HG02610 (cell line): ENCODE measurements around the gene ANXA6.

Source experiments
- ATAC-seq: cut with Tn5 transposase; IDR thresholded peaks from one replicate; pipeline ENCODE4 v1.9.1; 2021; ENCODE audit warnings: mild to moderate bottlenecking, moderate library complexity; ENCODE audit not compliant: unreplicated experiment

Gene ANXA6

GRCh38 chr5:151106043-151106442 lies 51.5 kb downstream of the ANXA6 start:
- ATAC-seq: no peak

DNA sequence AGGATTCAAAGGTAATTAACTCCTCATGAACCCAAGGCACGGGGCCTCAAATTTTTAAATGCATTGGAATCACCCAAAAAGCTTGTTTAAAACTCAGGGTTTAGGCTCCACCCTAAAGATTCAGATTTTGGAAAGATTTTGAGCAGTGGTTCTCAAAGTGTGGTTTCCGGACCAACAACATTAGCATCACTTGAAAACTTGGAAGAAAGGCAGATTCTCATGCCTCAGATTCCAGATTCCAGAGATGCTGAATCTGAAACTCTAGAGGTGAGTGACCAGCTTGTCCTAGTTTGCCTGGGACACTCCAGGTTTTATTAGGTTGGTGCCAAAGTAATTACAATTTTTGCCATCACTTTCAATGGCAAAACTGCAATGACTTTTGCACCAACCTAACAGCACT lies 52.0 kb downstream of the ANXA6 start:
- no peak for ATAC-seq

DNA sequence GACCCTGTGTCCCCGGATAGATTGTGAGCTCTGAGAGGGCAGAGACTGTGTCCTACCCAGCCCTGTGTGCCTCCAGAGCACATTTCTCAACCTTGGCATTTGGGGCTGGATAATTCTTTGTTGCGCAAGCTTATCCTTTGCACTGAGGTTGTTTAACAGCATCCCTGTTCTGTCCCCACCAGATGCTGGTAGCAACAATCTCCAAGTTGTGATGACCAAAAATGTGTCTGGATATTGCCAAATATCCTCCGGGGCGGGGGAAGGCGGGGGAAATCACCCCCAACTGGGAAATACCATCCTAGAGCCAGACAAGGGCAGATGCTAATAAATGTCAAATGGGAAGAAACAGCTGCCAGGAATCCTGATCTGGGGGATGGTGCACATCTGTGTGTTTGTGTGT lies 52.8 kb downstream of the ANXA6 start:
- ATAC-seq: no peak

DNA sequence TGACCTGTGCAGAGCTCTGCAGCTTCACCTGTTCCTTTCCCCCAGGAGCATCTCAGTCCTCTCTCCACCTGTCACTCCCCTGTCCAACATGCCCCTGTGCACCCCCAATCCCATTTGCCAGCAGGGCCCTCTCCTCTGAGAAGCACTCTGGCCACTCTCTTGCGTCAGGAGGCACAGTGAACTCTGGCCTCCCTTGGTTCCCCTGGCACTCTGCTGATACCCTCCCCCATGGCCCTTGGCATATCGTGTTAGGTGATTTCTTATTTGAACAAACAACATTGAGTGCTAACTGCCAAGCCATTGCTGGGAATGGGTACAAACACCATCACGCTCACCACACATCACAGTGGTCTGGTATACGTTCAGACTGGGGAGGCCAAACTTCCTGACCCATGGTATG lies 55.8 kb downstream of the ANXA6 start:
- ATAC-seq: no peak

- no peak for ATAC-seq
These were observed 56.4 kb downstream of the ANXA6 start for GRCh38 chr5:151101151-151101550.

- ATAC-seq: no peak
These were observed 56.9 kb downstream of the ANXA6 start for GRCh38 chr5:151100681-151101080.

DNA sequence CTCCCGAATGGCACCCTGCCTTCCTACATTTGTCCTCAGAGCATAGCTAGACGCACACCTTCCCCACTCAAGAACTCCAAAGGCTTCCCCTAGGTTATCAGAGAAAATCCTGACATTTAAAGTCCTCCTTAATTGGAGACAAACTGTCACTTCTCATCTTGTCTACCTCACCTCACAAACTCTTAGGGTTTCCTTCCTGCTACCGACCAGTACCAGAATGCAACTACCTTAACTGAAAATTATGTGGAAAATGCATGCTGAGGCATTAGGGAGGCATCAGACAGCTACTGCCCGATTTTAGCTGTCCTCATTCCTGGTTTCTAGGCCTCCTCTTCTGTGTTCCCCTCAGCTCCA lies 58.8 kb downstream of the ANXA6 start:
- ATAC-seq: no peak

GRCh38 chr5:151097820-151098767 lies 59.5 kb downstream of the ANXA6 start:
- ATAC-seq: peak; percentile 60

DNA sequence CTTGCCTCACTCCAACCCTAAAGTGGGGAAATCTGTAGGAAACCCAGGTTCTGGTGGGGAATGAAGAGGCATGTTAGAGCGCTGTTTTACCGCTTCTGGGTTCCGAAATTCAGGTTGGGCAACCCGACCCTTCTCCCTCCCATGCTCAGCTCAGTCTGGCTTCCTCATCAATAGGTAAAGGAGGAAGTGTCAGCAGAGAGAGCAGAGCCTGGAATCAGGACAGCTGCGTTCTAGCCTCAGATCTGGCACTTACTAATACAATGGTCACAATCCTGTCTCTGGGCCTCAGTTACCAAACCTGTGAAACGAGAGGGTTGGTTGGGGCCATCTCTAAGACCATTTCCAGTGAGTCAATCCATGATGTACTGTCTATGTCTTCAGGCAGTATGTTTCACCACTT lies 60.5 kb downstream of the ANXA6 start:
- no peak for ATAC-seq

- ATAC-seq: no peak
These were observed 61.6 kb downstream of the ANXA6 start for GRCh38 chr5:151096001-151096373.

DNA sequence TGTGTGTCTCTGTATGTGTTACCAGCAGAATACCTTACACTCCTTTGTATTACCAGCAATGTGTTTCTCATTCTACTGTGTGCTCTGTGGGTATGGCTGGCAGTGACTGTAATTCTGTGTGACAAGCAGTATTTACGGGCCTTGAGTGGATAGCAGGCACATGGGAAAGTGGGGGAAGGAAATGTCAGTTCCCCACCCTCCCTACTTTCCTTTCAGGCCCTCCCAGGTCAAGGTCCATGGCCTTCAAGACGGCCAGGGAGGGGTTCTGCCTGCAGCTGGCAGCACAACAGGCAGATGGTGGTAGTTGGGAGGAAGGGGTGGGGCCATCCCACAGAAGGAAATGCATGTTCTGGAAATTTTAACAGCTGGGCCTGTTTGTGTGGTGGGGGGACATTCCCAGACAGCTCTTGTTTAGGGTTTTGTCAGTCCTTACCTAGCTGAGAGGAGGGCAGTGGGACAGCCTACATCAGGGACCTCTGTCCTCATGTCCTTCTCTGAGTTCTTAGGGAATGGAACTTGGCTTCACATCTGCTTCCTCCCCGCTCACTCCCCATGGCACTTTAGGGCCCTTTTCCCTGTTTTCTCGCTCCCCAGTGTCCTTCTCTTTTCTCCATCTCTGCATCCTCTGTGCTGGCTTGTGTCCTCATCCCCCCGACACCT lies 62.1 kb downstream of the ANXA6 start:
- ATAC-seq: no peak

- ATAC-seq: no peak
These were observed 62.7 kb downstream of the ANXA6 start for GRCh38 chr5:151094852-151095245.

- ATAC-seq: peak; percentile 61
These were observed 63.3 kb downstream of the ANXA6 start for GRCh38 chr5:151094030-151094851.

GRCh38 chr5:151093476-151093889 lies 64.1 kb downstream of the ANXA6 start:
- no peak for ATAC-seq

GRCh38 chr5:151092762-151093161 lies 64.8 kb downstream of the ANXA6 start:
- ATAC-seq: no peak

DNA sequence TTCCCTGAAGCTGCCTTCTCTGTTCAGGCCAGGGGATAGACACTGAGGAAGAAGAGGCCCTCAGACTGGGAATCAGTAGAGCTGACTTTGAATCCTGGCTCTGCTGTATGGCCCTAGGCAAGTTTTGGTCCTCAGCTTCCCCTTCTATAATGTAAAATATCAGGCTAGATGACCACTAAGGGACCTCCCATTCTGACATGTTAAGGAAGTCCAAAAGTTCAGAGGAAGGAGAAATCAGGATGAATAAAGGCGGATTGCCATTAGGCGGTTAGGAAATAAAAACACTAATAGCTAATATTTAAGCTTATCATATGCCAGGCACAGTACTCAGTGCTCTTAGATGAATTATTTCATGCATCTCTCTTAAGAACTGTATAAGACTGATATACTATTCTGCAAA lies 67.9 kb downstream of the ANXA6 start:
- ATAC-seq: no peak

GRCh38 chr5:151088986-151089385 lies 68.6 kb downstream of the ANXA6 start:
- ATAC-seq: no peak

GRCh38 chr5:151087486-151087885 lies 70.1 kb downstream of the ANXA6 start:
- ATAC-seq: no peak

DNA sequence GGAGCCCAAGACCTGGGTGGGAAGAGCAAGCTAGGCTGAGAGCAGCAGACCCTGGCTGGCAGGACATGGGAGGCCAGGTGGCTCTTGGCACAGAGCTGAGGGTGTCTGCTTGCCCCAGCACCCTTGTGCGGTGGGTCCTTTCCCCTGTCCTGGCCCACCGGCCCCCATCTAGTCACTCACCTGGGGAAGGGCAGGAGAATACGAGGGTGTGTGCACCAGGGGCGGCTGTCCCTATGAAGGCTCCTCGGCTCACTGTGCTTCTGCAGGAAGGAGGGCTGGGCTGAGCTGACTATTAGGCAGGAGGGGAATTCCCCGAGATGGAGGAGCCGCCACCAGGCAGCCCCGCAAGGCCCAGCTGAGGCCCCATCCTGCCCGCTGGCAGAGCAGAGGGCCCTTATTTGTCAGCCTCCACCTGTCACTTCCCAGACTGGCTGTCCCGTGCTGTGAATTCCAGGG lies 70.6 kb downstream of the ANXA6 start:
- ATAC-seq: peak; percentile 75

DNA sequence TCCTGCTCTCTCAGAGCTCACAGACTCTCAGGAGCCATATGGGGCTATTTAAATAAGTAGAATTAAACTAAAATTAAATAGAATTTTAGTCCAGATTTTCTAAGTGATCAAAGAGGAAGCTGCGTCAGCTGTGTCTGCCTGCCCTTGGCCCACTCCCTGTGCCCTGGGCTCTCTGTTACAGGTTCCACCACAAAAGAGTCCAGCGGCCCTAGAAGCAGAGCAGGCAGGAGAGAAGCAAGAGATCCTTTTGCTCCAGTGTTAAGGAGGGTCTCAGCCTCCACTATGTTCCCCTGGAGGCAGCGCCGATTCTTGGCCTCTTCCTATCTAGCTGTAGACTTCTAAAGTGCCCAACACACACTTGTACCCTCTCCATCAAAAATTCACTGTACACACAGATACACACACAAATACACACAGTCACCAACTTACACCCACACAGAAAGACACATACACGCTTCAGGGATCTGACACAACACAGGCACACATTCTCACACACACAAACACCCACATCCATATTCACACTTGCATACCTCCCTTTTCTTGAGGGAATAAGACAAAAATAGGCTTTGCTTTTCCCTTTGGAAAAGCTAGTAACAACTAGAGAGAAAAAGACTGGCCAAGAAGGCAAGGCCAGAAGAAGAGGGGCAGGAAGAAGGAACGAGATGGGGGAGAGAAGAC lies 71.2 kb downstream of the ANXA6 start:
- ATAC-seq: no peak

- ATAC-seq: peak; percentile 25
These were observed 72.0 kb downstream of the ANXA6 start for GRCh38 chr5:151085517-151086041.
